ENCODE data around the gene LPIN3.

The LPIN3 gene

GRCh38 chr20:41366546-41367392 lies 26.1 kb downstream of the LPIN3 start, which contains the start of gene EMILIN3:
TSS of gene EMILIN3 (minus strand) at chr20:41366818. CDS start at chr20:41366634, 184 bp downstream.
- peaks cover 15% of the 10 kb centered on the region for H3K27me3 ChIP-seq (ENCODE audit: control insufficient read depth, insufficient read depth, low read length)
- H3K9ac ChIP-seq (ENCODE audit: low read length): no peak within 1 kb of the TSS
- peak within 1 kb of the TSS; percentile 19 for H3K4me3 ChIP-seq (ENCODE audit: low read length)

GRCh38 chr20:41367393-41367695 lies 26.7 kb downstream of the LPIN3 start:
- H3K27me3 ChIP-seq (ENCODE audit: control insufficient read depth, insufficient read depth, low read length): peaks cover 15% of the 10 kb centered on the region
- no peak overlapping the region for H3K9ac ChIP-seq (ENCODE audit: low read length)
- H3K36me3 ChIP-seq (ENCODE audit: control insufficient read depth, insufficient read depth, low read length): no peaks in the 10 kb centered on the region
- H3K4me3 ChIP-seq (ENCODE audit: low read length): no peak overlapping the region
- no peaks in the 10 kb centered on the region for H3K4me1 ChIP-seq (ENCODE audit: control insufficient read depth, insufficient read depth, low read length)
- no peak overlapping the region for H3K27ac ChIP-seq (ENCODE audit: low read depth, low read length)

More at GRCh38 chr20:41366546-41367392, 26.1 kb downstream of the LPIN3 start, which contains the start of gene EMILIN3:
- no peak within 1 kb of the TSS for H3K27ac ChIP-seq (ENCODE audit: low read depth, low read length)
- no peaks in the 10 kb centered on the region for H3K36me3 ChIP-seq (ENCODE audit: control insufficient read depth, insufficient read depth, low read length)
- H3K4me1 ChIP-seq (ENCODE audit: control insufficient read depth, insufficient read depth, low read length): no peaks in the 10 kb centered on the region

DNA sequence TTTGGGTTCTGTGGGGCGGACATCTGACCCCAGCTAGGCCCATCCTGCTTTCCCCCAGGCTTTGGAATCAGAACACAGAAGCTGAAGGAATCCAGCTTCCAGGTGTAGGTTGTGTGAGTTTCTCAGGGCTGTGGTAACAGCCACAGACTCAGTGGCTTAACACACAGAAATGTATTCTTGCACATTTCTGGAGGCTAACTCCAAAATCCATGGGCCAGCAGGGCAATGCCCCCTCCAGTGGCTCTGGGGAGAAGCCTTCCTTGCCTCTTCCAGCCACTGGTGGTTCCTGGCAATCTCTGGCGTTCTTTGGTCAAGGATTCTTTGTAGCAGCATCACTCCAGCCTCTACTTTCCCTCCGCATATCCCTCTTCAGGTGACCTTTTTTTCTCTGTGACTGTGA lies 27.3 kb downstream of the LPIN3 start:
- H3K27me3 ChIP-seq (ENCODE audit: control insufficient read depth, insufficient read depth, low read length): peaks cover 15% of the 10 kb centered on the region
- no peaks in the 10 kb centered on the region for H3K36me3 ChIP-seq (ENCODE audit: control insufficient read depth, insufficient read depth, low read length)

GRCh38 chr20:41369673-41370072 lies 29.1 kb downstream of the LPIN3 start:
- H3K4me1 ChIP-seq (ENCODE audit: control insufficient read depth, insufficient read depth, low read length): no peaks in the 10 kb centered on the region

More for the DNA sequence above, 27.3 kb downstream of the LPIN3 start:
- no peak overlapping the region for H3K27ac ChIP-seq (ENCODE audit: low read depth, low read length)
- no peaks in the 10 kb centered on the region for H3K4me1 ChIP-seq (ENCODE audit: control insufficient read depth, insufficient read depth, low read length)
- H3K9ac ChIP-seq (ENCODE audit: low read length): no peak overlapping the region
- no peak overlapping the region for H3K4me3 ChIP-seq (ENCODE audit: low read length)

DNA sequence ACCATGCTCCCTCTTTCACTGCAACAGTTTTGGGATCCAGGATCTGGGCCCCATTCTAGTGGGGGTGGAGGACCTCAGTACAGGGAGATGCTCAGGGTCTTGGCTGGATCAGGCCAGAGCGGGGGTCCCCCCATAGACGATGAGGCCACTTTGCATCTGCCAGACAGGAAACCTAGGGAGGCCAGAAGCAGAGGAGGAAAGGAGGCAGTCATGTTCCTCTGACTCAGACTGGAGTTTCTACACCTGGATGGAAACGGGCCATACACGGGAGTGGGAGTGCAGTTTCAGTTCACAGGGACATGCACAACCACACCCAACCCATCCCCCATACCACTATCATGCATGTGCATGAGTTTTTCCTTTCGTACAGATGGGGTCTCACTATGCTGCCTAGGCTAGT lies 29.6 kb downstream of the LPIN3 start:
- Histone ChIP-seq H3K9ac (ENCODE audit: low read length) (no peak overlapping the region), H3K27ac (ENCODE audit: low read depth, low read length) (no peak overlapping the region), H3K4me1 (ENCODE audit: control insufficient read depth, insufficient read depth, low read length) (no peaks in the 10 kb centered on the region), H3K27me3 (ENCODE audit: control insufficient read depth, insufficient read depth, low read length) (peaks cover 6% of the 10 kb centered on the region), H3K4me3 (ENCODE audit: low read length) (no peak overlapping the region), H3K36me3 (ENCODE audit: control insufficient read depth, insufficient read depth, low read length) (no peaks in the 10 kb centered on the region)

More at GRCh38 chr20:41369673-41370072, 29.1 kb downstream of the LPIN3 start:
- H3K36me3 ChIP-seq (ENCODE audit: control insufficient read depth, insufficient read depth, low read length): no peaks in the 10 kb centered on the region
- H3K27me3 ChIP-seq (ENCODE audit: control insufficient read depth, insufficient read depth, low read length): peaks cover 10% of the 10 kb centered on the region
- no peak overlapping the region for H3K4me3 ChIP-seq (ENCODE audit: low read length)
- H3K27ac ChIP-seq (ENCODE audit: low read depth, low read length): no peak overlapping the region
- no peak overlapping the region for H3K9ac ChIP-seq (ENCODE audit: low read length)

DNA sequence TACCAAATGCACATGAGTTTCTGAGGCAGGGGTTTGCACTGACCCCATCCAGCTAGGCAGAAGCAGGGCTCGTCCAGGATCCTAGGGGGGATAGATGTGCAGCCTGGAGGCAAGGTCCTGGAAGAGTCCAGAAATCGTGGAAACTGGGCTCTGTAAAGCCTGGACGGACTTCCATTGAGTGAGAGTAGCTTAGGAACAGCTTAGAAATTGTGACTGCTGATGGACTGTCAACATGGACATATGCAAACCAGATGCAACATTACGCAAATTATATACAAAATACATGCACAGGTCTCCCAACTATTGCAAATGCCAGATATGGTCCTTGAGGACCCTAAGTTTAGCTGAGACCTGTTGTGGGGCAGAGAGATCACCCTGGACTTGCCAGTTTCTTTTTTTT lies 30.8 kb downstream of the LPIN3 start:
- H3K27me3 ChIP-seq (ENCODE audit: control insufficient read depth, insufficient read depth, low read length): peaks cover 3% of the 10 kb centered on the region
- no peaks in the 10 kb centered on the region for H3K4me1 ChIP-seq (ENCODE audit: control insufficient read depth, insufficient read depth, low read length)
- H3K27ac ChIP-seq (ENCODE audit: low read depth, low read length): no peak overlapping the region
- H3K9ac ChIP-seq (ENCODE audit: low read length): no peak overlapping the region
- no peak overlapping the region for H3K4me3 ChIP-seq (ENCODE audit: low read length)
- no peaks in the 10 kb centered on the region for H3K36me3 ChIP-seq (ENCODE audit: control insufficient read depth, insufficient read depth, low read length)

GRCh38 chr20:41373251-41373783 lies 32.7 kb downstream of the LPIN3 start:
- Histone ChIP-seq H3K9ac (ENCODE audit: low read length) (no peak overlapping the region), H3K27me3 (ENCODE audit: control insufficient read depth, insufficient read depth, low read length) (peaks cover 5% of the 10 kb centered on the region)

GRCh38 chr20:41373931-41374920 lies 33.6 kb downstream of the LPIN3 start:
- no peaks in the 10 kb centered on the region for H3K4me1 ChIP-seq (ENCODE audit: control insufficient read depth, insufficient read depth, low read length)
- no peak overlapping the region for H3K9ac ChIP-seq (ENCODE audit: low read length)
- H3K4me3 ChIP-seq (ENCODE audit: low read length): no peak overlapping the region
- no peaks in the 10 kb centered on the region for H3K36me3 ChIP-seq (ENCODE audit: control insufficient read depth, insufficient read depth, low read length)
- H3K27ac ChIP-seq (ENCODE audit: low read depth, low read length): no peak overlapping the region
- H3K27me3 ChIP-seq (ENCODE audit: control insufficient read depth, insufficient read depth, low read length): peaks cover 6% of the 10 kb centered on the region

More at GRCh38 chr20:41373251-41373783, 32.7 kb downstream of the LPIN3 start:
- Histone ChIP-seq H3K4me1 (ENCODE audit: control insufficient read depth, insufficient read depth, low read length) (no peaks in the 10 kb centered on the region), H3K27ac (ENCODE audit: low read depth, low read length) (no peak overlapping the region), H3K4me3 (ENCODE audit: low read length) (no peak overlapping the region), H3K36me3 (ENCODE audit: control insufficient read depth, insufficient read depth, low read length) (no peaks in the 10 kb centered on the region)

DNA sequence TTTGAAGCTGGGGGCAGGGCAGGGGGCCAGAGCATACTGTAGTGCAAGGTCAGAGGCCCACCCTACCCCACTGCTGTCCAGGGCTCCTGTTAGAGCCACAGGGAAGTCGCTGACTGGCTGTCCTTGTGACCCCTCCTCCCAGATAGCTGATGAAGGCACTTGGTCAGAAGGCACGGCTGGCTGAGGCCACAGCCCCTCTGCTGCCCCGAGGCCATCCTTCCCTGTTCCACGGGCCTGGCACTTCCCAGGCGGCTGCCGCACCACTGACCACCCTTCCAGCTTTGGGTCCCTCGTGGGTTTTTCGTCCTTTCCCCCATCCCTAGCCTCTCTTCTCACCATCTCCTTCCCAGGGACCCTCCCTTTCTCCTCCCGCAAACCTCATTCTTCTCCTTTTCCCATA lies 35.2 kb downstream of the LPIN3 start:
- Histone ChIP-seq H3K36me3 (ENCODE audit: control insufficient read depth, insufficient read depth, low read length) (no peaks in the 10 kb centered on the region), H3K4me1 (ENCODE audit: control insufficient read depth, insufficient read depth, low read length) (no peaks in the 10 kb centered on the region), H3K27ac (ENCODE audit: low read depth, low read length) (no peak overlapping the region), H3K27me3 (ENCODE audit: control insufficient read depth, insufficient read depth, low read length) (peaks cover 6% of the 10 kb centered on the region), H3K9ac (ENCODE audit: low read length) (no peak overlapping the region), H3K4me3 (ENCODE audit: low read length) (no peak overlapping the region)

- H3K27me3 ChIP-seq (ENCODE audit: control insufficient read depth, insufficient read depth, low read length): peaks cover 6% of the 10 kb centered on the region
- H3K4me3 ChIP-seq (ENCODE audit: low read length): no peak overlapping the region
- no peak overlapping the region for H3K27ac ChIP-seq (ENCODE audit: low read depth, low read length)
- H3K36me3 ChIP-seq (ENCODE audit: control insufficient read depth, insufficient read depth, low read length): no peaks in the 10 kb centered on the region
- H3K9ac ChIP-seq (ENCODE audit: low read length): no peak overlapping the region
- no peaks in the 10 kb centered on the region for H3K4me1 ChIP-seq (ENCODE audit: control insufficient read depth, insufficient read depth, low read length)
Measured at GRCh38 chr20:41376349-41376748, 35.7 kb downstream of the LPIN3 start.

DNA sequence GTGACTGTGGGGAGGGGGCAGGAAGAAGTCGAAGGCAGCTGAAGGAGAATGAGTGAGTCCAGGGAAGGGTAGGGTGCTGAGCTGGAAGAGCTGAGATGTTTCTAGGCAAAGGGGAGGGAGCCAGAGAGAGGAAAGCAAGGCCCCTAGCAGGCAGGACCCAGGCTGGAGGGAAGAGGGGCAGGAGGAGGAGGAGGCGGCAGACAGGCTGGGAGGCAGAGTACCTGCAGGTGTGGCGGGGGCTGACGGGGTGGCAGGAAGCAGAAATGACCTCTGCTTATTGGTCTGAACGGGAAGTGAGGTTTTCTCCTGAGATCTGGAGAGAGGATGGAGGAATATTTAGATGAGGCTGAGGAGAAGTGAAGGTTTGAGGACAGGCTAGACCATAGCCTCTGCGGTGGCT lies 36.7 kb downstream of the LPIN3 start:
- Histone ChIP-seq H3K36me3 (ENCODE audit: control insufficient read depth, insufficient read depth, low read length) (no peaks in the 10 kb centered on the region), H3K4me1 (ENCODE audit: control insufficient read depth, insufficient read depth, low read length) (no peaks in the 10 kb centered on the region), H3K27me3 (ENCODE audit: control insufficient read depth, insufficient read depth, low read length) (peaks cover 6% of the 10 kb centered on the region)

GRCh38 chr20:41379551-41379950 lies 38.9 kb downstream of the LPIN3 start:
- Histone ChIP-seq H3K27ac (ENCODE audit: low read depth, low read length) (no peak overlapping the region), H3K9ac (ENCODE audit: low read length) (no peak overlapping the region), H3K27me3 (ENCODE audit: control insufficient read depth, insufficient read depth, low read length) (peaks cover 6% of the 10 kb centered on the region), H3K4me3 (ENCODE audit: low read length) (no peak overlapping the region), H3K36me3 (ENCODE audit: control insufficient read depth, insufficient read depth, low read length) (no peaks in the 10 kb centered on the region), H3K4me1 (ENCODE audit: control insufficient read depth, insufficient read depth, low read length) (no peaks in the 10 kb centered on the region)

More for the DNA sequence above, 36.7 kb downstream of the LPIN3 start:
- no peak overlapping the region for H3K4me3 ChIP-seq (ENCODE audit: low read length)
- no peak overlapping the region for H3K27ac ChIP-seq (ENCODE audit: low read depth, low read length)
- no peak overlapping the region for H3K9ac ChIP-seq (ENCODE audit: low read length)
